ENCODE measurements around the gene KAZN. TPM values are rescaled to one million over a fixed set of nuclear protein-coding genes. Genes with fewer than 3 reads are reported as not detected.
A peak's percentile ranks its signal among the peaks of the same experiment; 100 is the strongest.

KAZN gene
- total and polyA plus RNA-seq, 3 donors from 2014 or later: 12.1 to 14.6 (median 13.8) TPM

GRCh38 chr1:14733779-14734140, 135.3 kb downstream of the KAZN start:
- no peak for DNase-seq
- 80 to 88% methylated on average over 10 of the region's 10 CpGs for WGBS, 2 donors
- Histone ChIP-seq H3K27me3 (no peaks in the 10 kb centered on the region), H3K36me3 (ENCODE audit: low read depth, missing control alignments) (no peaks in the 10 kb centered on the region), H3K9me3 (no peaks in the 10 kb centered on the region), H3K27ac (no peak overlapping the region), H3K4me1 (no peaks in the 10 kb centered on the region), H3K4me3 (no peak overlapping the region)
- intact Hi-C loops (cut with DNase I; ENCODE audit: low total_unique reads): no loop called here
- no peak for TF ChIP-seq CTCF (IDR thresholded peaks at IDR 0.05)

GRCh38 chr1:14735841-14736240, 137.4 kb downstream of the KAZN start:
- no peak for TF ChIP-seq CTCF (IDR thresholded peaks at IDR 0.05)
- TF ChIP-seq POLR2A (IDR thresholded peaks at IDR 0.05): no peak
- Histone ChIP-seq H3K27me3 (no peaks in the 10 kb centered on the region), H3K4me3 (no peak overlapping the region), H3K36me3 (ENCODE audit: low read depth, missing control alignments) (no peaks in the 10 kb centered on the region), H3K27ac (no peak overlapping the region), H3K4me1 (no peaks in the 10 kb centered on the region), H3K9me3 (no peaks in the 10 kb centered on the region)
- WGBS, 2 donors: 81 to 88% methylated on average over 4 of the region's 4 CpGs
- no peak for DNase-seq
- intact Hi-C loops (cut with DNase I; ENCODE audit: low total_unique reads): no loop called here

- 57 to 61% methylated on average over 6 of the region's 6 CpGs for WGBS, 2 donors
- no peaks in the 10 kb centered on the region for H3K36me3 ChIP-seq (ENCODE audit: low read depth, missing control alignments)
- no peaks in the 10 kb centered on the region for H3K4me1 ChIP-seq
- no peak overlapping the region for H3K27ac ChIP-seq
- peak; percentile 22 for DNase-seq
- no peak overlapping the region for H3K4me3 ChIP-seq
- H3K27me3 ChIP-seq: no peaks in the 10 kb centered on the region
- no peak for TF ChIP-seq CTCF (IDR thresholded peaks at IDR 0.05)
- no peak for TF ChIP-seq POLR2A (IDR thresholded peaks at IDR 0.05)
- H3K9me3 ChIP-seq: no peaks in the 10 kb centered on the region
- intact Hi-C loops (cut with DNase I; ENCODE audit: low total_unique reads): no loop called here
Measured at GRCh38 chr1:14737561-14738094, 139.1 kb downstream of the KAZN start.

GRCh38 chr1:14738235-14738634, 139.8 kb downstream of the KAZN start:
- Histone ChIP-seq H3K9me3 (no peaks in the 10 kb centered on the region), H3K36me3 (ENCODE audit: low read depth, missing control alignments) (no peaks in the 10 kb centered on the region), H3K27me3 (no peaks in the 10 kb centered on the region), H3K27ac (no peak overlapping the region), H3K4me1 (no peaks in the 10 kb centered on the region), H3K4me3 (no peak overlapping the region)
- intact Hi-C loops (cut with DNase I; ENCODE audit: low total_unique reads): no loop called here
- DNase-seq: no peak
- 89 to 91% methylated on average over 6 of the region's 6 CpGs for WGBS, 2 donors
- no peak for TF ChIP-seq POLR2A (IDR thresholded peaks at IDR 0.05)
- no peak for TF ChIP-seq CTCF (IDR thresholded peaks at IDR 0.05)

- Histone ChIP-seq H3K4me1 (no peaks in the 10 kb centered on the region), H3K36me3 (ENCODE audit: low read depth, missing control alignments) (no peaks in the 10 kb centered on the region), H3K9me3 (no peaks in the 10 kb centered on the region), H3K4me3 (no peak overlapping the region), H3K27ac (no peak overlapping the region), H3K27me3 (no peaks in the 10 kb centered on the region)
- WGBS, 2 donors: 76 to 77% methylated on average over 8 of the region's 8 CpGs
- no peak for DNase-seq
- intact Hi-C loops (cut with DNase I; ENCODE audit: low total_unique reads): no loop called here
- no peak for TF ChIP-seq POLR2A (IDR thresholded peaks at IDR 0.05)
- TF ChIP-seq CTCF (IDR thresholded peaks at IDR 0.05): no peak
Measured at GRCh38 chr1:14738647-14739046, 140.2 kb downstream of the KAZN start.

All from testis (tissue), 3 donors.